ENCODE results near the gene IDS.

DNA sequence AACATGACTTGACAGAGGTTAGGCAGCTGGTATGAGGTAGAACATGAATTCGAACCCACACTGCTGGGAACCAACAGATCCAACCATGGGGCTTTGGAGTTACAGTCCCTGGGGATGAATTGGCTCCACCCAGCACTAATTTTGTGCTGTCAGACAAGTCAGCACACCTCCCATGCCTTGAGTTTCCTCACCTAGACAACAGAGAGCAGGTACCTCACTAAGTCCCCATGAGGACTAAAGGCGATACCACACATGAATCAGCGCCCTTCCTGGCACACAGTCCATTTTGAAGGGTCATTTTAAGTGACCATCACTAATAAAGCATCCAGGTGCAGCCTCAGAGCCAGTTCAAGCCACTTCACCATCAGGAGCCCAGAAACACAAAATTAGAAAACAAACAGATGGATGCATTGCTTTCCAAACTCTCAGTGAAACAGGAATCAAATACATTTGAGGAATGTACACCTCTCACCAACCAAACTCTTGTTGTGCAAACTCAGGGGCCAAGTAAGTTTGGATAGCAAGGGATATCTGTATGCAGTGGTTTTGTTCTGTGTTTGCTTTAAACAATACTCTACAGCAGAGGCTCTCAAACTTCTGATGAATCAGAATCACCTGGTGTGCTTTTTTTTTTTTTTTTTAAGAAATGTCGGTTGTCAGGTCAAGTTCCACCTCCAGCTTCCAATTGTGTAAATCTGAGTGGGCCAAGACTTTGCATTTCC is 10.1 kb downstream of the IDS start:
- TF ChIP-seq, protein P1, sequence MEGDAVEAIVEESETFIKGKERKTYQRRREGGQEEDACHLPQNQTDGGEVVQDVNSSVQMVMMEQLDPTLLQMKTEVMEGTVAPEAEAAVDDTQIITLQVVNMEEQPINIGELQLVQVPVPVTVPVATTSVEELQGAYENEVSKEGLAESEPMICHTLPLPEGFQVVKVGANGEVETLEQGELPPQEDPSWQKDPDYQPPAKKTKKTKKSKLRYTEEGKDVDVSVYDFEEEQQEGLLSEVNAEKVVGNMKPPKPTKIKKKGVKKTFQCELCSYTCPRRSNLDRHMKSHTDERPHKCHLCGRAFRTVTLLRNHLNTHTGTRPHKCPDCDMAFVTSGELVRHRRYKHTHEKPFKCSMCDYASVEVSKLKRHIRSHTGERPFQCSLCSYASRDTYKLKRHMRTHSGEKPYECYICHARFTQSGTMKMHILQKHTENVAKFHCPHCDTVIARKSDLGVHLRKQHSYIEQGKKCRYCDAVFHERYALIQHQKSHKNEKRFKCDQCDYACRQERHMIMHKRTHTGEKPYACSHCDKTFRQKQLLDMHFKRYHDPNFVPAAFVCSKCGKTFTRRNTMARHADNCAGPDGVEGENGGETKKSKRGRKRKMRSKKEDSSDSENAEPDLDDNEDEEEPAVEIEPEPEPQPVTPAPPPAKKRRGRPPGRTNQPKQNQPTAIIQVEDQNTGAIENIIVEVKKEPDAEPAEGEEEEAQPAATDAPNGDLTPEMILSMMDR (IDR thresholded peaks at IDR 0.05; ENCODE audit: low read depth, low read length, poor library complexity, severe bottlenecking), result no peak
- no peak for TF ChIP-seq EZH2phosphoT487 (IDR thresholded peaks at IDR 0.05; ENCODE audit: borderline replicate concordance, low read length)
